Stimulated activated memory B cell treated with anti-CD40 and anti-IgM and Interleukin-4, amounts not matched to agents 10 μg/mL and 1 μg/mL and 100 μg/mL, for 72 hours (primary cell): ENCODE results near the gene HTR1E.
"Not testable (repeated sequence)": the region's sequence is repeated elsewhere in the genome, so short reads cannot be mapped to it uniquely, and the experiment has no call there.

Source experiments
- ATAC-seq: fragments of 150-1000 bp; cut with Tn5 transposase; 2 replicates; pipeline ENCODE4 v1.10.0; 2021
- H3K27ac Mint-ChIP-seq: one replicate; pipeline ENCODE4 v1.8.0; 2022; ENCODE audit warnings: mild to moderate bottlenecking, mixed read lengths
- H3K27me3 Mint-ChIP-seq: one replicate; pipeline ENCODE4 v1.8.0; 2022; ENCODE audit warnings: mixed read lengths
- H3K36me3 Mint-ChIP-seq: one replicate; pipeline ENCODE4 v1.8.0; 2022; ENCODE audit warnings: mixed read lengths
- H3K4me1 Mint-ChIP-seq: one replicate; pipeline ENCODE4 v1.8.0; 2022; ENCODE audit warnings: mixed read lengths
- H3K4me3 Mint-ChIP-seq: one replicate; pipeline ENCODE4 v1.8.0; 2022; ENCODE audit warnings: mild to moderate bottlenecking, moderate library complexity, mixed read lengths
- H3K9me3 Mint-ChIP-seq: one replicate; pipeline ENCODE4 v1.8.0; 2022; ENCODE audit warnings: mixed read lengths

HTR1E gene

GRCh38 chr6:86937219-86938079 lies at the start of gene HTR1E:
TSS of gene HTR1E (plus strand) at chr6:86937528. CDS start at chr6:87015335, 77,807 bp downstream.
- peaks cover 54% of the 10 kb centered on the region for H3K27me3 Mint-ChIP-seq
- no peaks in the 10 kb centered on the region for H3K36me3 Mint-ChIP-seq
- no peak within 1 kb of the TSS for H3K27ac Mint-ChIP-seq
- peak; percentile 62 for ATAC-seq
- peaks cover 19% of the 10 kb centered on the region for H3K4me1 Mint-ChIP-seq
- peak within 1 kb of the TSS; percentile 52 for H3K4me3 Mint-ChIP-seq
- H3K9me3 Mint-ChIP-seq: peaks cover 3% of the 10 kb centered on the region

GRCh38 chr6:86888301-86888700 lies 49.0 kb upstream of the HTR1E start:
- no peak overlapping the region for H3K27ac Mint-ChIP-seq
- no peaks in the 10 kb centered on the region for H3K4me1 Mint-ChIP-seq
- ATAC-seq: no peak
- H3K36me3 Mint-ChIP-seq: no peaks in the 10 kb centered on the region
- H3K27me3 Mint-ChIP-seq: peaks cover 10% of the 10 kb centered on the region
- H3K4me3 Mint-ChIP-seq: no peak overlapping the region
- peaks cover 8% of the 10 kb centered on the region for H3K9me3 Mint-ChIP-seq

- H3K4me3 Mint-ChIP-seq, H3K4me1 Mint-ChIP-seq: not testable (repeated sequence)
These were observed 40.1 kb upstream of the HTR1E start for GRCh38 chr6:86897265-86897664.

GRCh38 chr6:86913795-86914194 lies 23.5 kb upstream of the HTR1E start:
- H3K9me3 Mint-ChIP-seq: peaks cover 4% of the 10 kb centered on the region
- H3K4me3 Mint-ChIP-seq: no peak overlapping the region
- no peaks in the 10 kb centered on the region for H3K27me3 Mint-ChIP-seq
- no peak overlapping the region for H3K27ac Mint-ChIP-seq
- no peaks in the 10 kb centered on the region for H3K4me1 Mint-ChIP-seq
- no peak for ATAC-seq
- H3K36me3 Mint-ChIP-seq: no peaks in the 10 kb centered on the region

More at GRCh38 chr6:86897265-86897664, 40.1 kb upstream of the HTR1E start:
- not testable (repeated sequence) for H3K36me3 Mint-ChIP-seq, H3K27ac Mint-ChIP-seq, H3K9me3 Mint-ChIP-seq, ATAC-seq, H3K27me3 Mint-ChIP-seq

GRCh38 chr6:86916393-86916792 lies 20.9 kb upstream of the HTR1E start:
- no peak overlapping the region for H3K4me3 Mint-ChIP-seq
- no peaks in the 10 kb centered on the region for H3K27me3 Mint-ChIP-seq
- no peak for ATAC-seq
- no peaks in the 10 kb centered on the region for H3K36me3 Mint-ChIP-seq
- H3K9me3 Mint-ChIP-seq: no peaks in the 10 kb centered on the region
- no peaks in the 10 kb centered on the region for H3K4me1 Mint-ChIP-seq
- H3K27ac Mint-ChIP-seq: no peak overlapping the region

GRCh38 chr6:86927138-86927537 lies 10.2 kb upstream of the HTR1E start:
- not testable (repeated sequence) for H3K27ac Mint-ChIP-seq, H3K4me3 Mint-ChIP-seq, H3K4me1 Mint-ChIP-seq, H3K27me3 Mint-ChIP-seq, ATAC-seq, H3K9me3 Mint-ChIP-seq, H3K36me3 Mint-ChIP-seq

GRCh38 chr6:86927859-86928258 lies 9.5 kb upstream of the HTR1E start:
- H3K4me3 Mint-ChIP-seq, H3K36me3 Mint-ChIP-seq, H3K27ac Mint-ChIP-seq, H3K27me3 Mint-ChIP-seq, ATAC-seq, H3K4me1 Mint-ChIP-seq, H3K9me3 Mint-ChIP-seq: not testable (repeated sequence)

GRCh38 chr6:86934365-86934764 lies 3.0 kb upstream of the HTR1E start:
- Mint-ChIP-seq H3K4me3 (no peak overlapping the region), H3K4me1 (peaks cover 19% of the 10 kb centered on the region), H3K27ac (no peak overlapping the region), H3K36me3 (no peaks in the 10 kb centered on the region), H3K9me3 (no peaks in the 10 kb centered on the region), H3K27me3 (peaks cover 33% of the 10 kb centered on the region)
- ATAC-seq: no peak

- H3K9me3 Mint-ChIP-seq: peaks cover 3% of the 10 kb centered on the region
- H3K27me3 Mint-ChIP-seq: peaks cover 52% of the 10 kb centered on the region
- no peak overlapping the region for H3K27ac Mint-ChIP-seq
- peaks cover 19% of the 10 kb centered on the region for H3K4me1 Mint-ChIP-seq
- peak; percentile 3 for ATAC-seq
- H3K36me3 Mint-ChIP-seq: no peaks in the 10 kb centered on the region
- peak overlapping the region; percentile 52 for H3K4me3 Mint-ChIP-seq
These were observed 502 bp upstream of the HTR1E start for GRCh38 chr6:86936834-86937218.

GRCh38 chr6:86938814-86939213 lies 1.5 kb downstream of the HTR1E start:
- no peak for ATAC-seq
- no peak overlapping the region for H3K27ac Mint-ChIP-seq
- H3K36me3 Mint-ChIP-seq: no peaks in the 10 kb centered on the region
- H3K4me3 Mint-ChIP-seq: no peak overlapping the region
- peaks cover 19% of the 10 kb centered on the region for H3K4me1 Mint-ChIP-seq
- peaks cover 54% of the 10 kb centered on the region for H3K27me3 Mint-ChIP-seq
- peaks cover 3% of the 10 kb centered on the region for H3K9me3 Mint-ChIP-seq

GRCh38 chr6:86941461-86941860 lies 4.1 kb downstream of the HTR1E start:
- Mint-ChIP-seq H3K27me3 (peaks cover 40% of the 10 kb centered on the region), H3K4me3 (no peak overlapping the region), H3K4me1 (peaks cover 14% of the 10 kb centered on the region), H3K27ac (no peak overlapping the region), H3K9me3 (peaks cover 3% of the 10 kb centered on the region), H3K36me3 (no peaks in the 10 kb centered on the region)
- ATAC-seq: no peak

- no peak for ATAC-seq
- Mint-ChIP-seq H3K4me1 (peaks cover under 1% of the 10 kb centered on the region), H3K27me3 (peaks cover 25% of the 10 kb centered on the region), H3K27ac (no peak overlapping the region), H3K36me3 (no peaks in the 10 kb centered on the region), H3K9me3 (peaks cover 3% of the 10 kb centered on the region), H3K4me3 (no peak overlapping the region)
These were observed 5.6 kb downstream of the HTR1E start for GRCh38 chr6:86942769-86943516.

GRCh38 chr6:86943819-86944407 lies 6.6 kb downstream of the HTR1E start:
- Mint-ChIP-seq H3K27me3 (peaks cover 22% of the 10 kb centered on the region), H3K27ac (no peak overlapping the region), H3K9me3 (peaks cover 3% of the 10 kb centered on the region), H3K36me3 (no peaks in the 10 kb centered on the region), H3K4me3 (no peak overlapping the region), H3K4me1 (no peaks in the 10 kb centered on the region)
- ATAC-seq: no peak

- no peak overlapping the region for H3K4me3 Mint-ChIP-seq
- no peak overlapping the region for H3K27ac Mint-ChIP-seq
- H3K36me3 Mint-ChIP-seq: no peaks in the 10 kb centered on the region
- H3K9me3 Mint-ChIP-seq: no peaks in the 10 kb centered on the region
- ATAC-seq: no peak
- no peaks in the 10 kb centered on the region for H3K27me3 Mint-ChIP-seq
- H3K4me1 Mint-ChIP-seq: no peaks in the 10 kb centered on the region
These were observed 12.4 kb downstream of the HTR1E start for GRCh38 chr6:86949771-86950170.

GRCh38 chr6:86952991-86953390 lies 15.7 kb downstream of the HTR1E start:
- no peaks in the 10 kb centered on the region for H3K27me3 Mint-ChIP-seq
- no peaks in the 10 kb centered on the region for H3K36me3 Mint-ChIP-seq
- no peak overlapping the region for H3K27ac Mint-ChIP-seq
- no peak overlapping the region for H3K4me3 Mint-ChIP-seq
- ATAC-seq: no peak
- no peaks in the 10 kb centered on the region for H3K9me3 Mint-ChIP-seq
- H3K4me1 Mint-ChIP-seq: no peaks in the 10 kb centered on the region
